Caco-2 (cell line): Measurements from ENCODE around the gene APOBEC3B. TPM values are rescaled to one million over a fixed set of nuclear protein-coding genes. Genes with fewer than 3 reads are reported as not detected.

Experiments used
- BruUV-seq: library from RNA; stranded (reverse); fragments of 400-500 nt; replicated peaks from 2 replicates; lab custom pipeline; 2021; lab: Mats Ljungman, UMichigan
- CTCF ChIA-PET: fragments of 300-600 bp; sonication (Branson Sonifier 250); formaldehyde crosslinking; loops from one replicate; lab custom pipeline; 2022; ENCODE audit warnings: antibody characterized with exemption; lab: Charles Lee
- POLR2A ChIA-PET: fragments of 300-600 bp; sonication (Branson Sonifier 250); formaldehyde crosslinking; loops from one replicate; lab custom pipeline; 2022; ENCODE audit warnings: antibody characterized with exemption; lab: Charles Lee
- DNase-seq, 2 experiments: peaks; one replicate each; pipeline versions ENCODE4 v3.0.0 to v3.0.0-alpha.2; 2020 to 2022
- H3K27me3 ChIP-seq: replicated peaks from 2 replicates; pipeline ENCODE4 v1.6.0; 2011; ENCODE audit warnings: low read length; ENCODE audit not compliant: control insufficient read depth, insufficient read depth
- H3K36me3 ChIP-seq: 2 replicates; pipeline ENCODE4 v1.5.1; 2011; ENCODE audit warnings: low read length; ENCODE audit not compliant: control insufficient read depth, insufficient read depth
- H3K4me1 ChIP-seq: fragments of 250-450 bp; sonication (Bioruptor Pico); 2 replicates; pipeline ENCODE4 v1.5.1; 2020; ENCODE audit warnings: mild to moderate bottlenecking
- H3K4me3 ChIP-seq: 2 replicates; pipeline ENCODE4 v1.5.1; 2011; ENCODE audit warnings: low read depth, mild to moderate bottlenecking, control low read depth, low read length
- H3K9me3 ChIP-seq: fragments of 250-450 bp; sonication (Bioruptor Pico); 2 replicates; pipeline ENCODE4 v1.5.1; 2020; ENCODE audit warnings: mild to moderate bottlenecking, moderate library complexity
- H3K27ac Mint-ChIP-seq: one replicate; pipeline ENCODE4 v1.8.0; 2022; ENCODE audit warnings: mixed read lengths; ENCODE audit not compliant: unreplicated experiment
- H3K27me3 Mint-ChIP-seq: one replicate; pipeline ENCODE4 v1.8.0; 2022; ENCODE audit warnings: mixed read lengths; ENCODE audit not compliant: insufficient read depth, unreplicated experiment
- H3K36me3 Mint-ChIP-seq: one replicate; pipeline ENCODE4 v1.8.0; 2022; ENCODE audit warnings: mild to moderate bottlenecking, mixed read lengths; ENCODE audit not compliant: insufficient read depth, unreplicated experiment
- H3K4me1 Mint-ChIP-seq: one replicate; pipeline ENCODE4 v1.8.0; 2022; ENCODE audit warnings: low read depth, mixed read lengths; ENCODE audit not compliant: unreplicated experiment
- H3K4me3 Mint-ChIP-seq: one replicate; pipeline ENCODE4 v1.8.0; 2022; ENCODE audit warnings: mild to moderate bottlenecking, moderate library complexity, mixed read lengths; ENCODE audit not compliant: unreplicated experiment
- H3K9me3 Mint-ChIP-seq: one replicate; pipeline ENCODE4 v1.8.0; 2022; ENCODE audit warnings: mixed read lengths; ENCODE audit not compliant: unreplicated experiment
- CTCF ChIP-seq, 2 experiments: fragments of 200-600 bp in 1 of 2; IDR thresholded peaks; 1 replicate in 1 of 2; 2 replicates in 1 of 2; pipeline versions ENCODE4 v1.5.1 to v1.8.0; 2011 to 2022; ENCODE audit warnings: antibody characterized with exemption in 1 of 2, control low read depth in 1 of 2, inconsistent platforms in 1 of 2, low read depth in 1 of 2, low read length in 1 of 2, mild to moderate bottlenecking in 1 of 2, moderate library complexity in 1 of 2; ENCODE audit not compliant: insufficient read depth in 1 of 2, severe bottlenecking in 1 of 2, unreplicated experiment in 1 of 2
- intact Hi-C: fragments of 100-400 bp; cut with micrococcal nuclease; formaldehyde crosslinking; loops from one replicate; pipeline ENCODE4 v1.10.0; 2022; ENCODE audit not compliant: unreplicated experiment
- total RNA-seq: library from RNA; stranded (reverse); gene quantifications from 2 replicates; pipeline ENCODE4 v1.2.3, GENCODE V29; 2022

Gene APOBEC3B
- total RNA-seq, 1 experiment from 2014 or later = 55.8 TPM

GRCh38 chr22:38964306-38964705 is 17.8 kb upstream of the APOBEC3B start:
- CTCF ChIA-PET = interaction anchor here (0.6 to 0.9 kb wide), 2 partner anchors 94 to 101 kb away, joined by 3 to 4 read pairs; no protein-coding TSS in a partner anchor
- no TSS peak for BruUV-seq
- no peaks in the 10 kb centered on the region for H3K9me3 Mint-ChIP-seq

GRCh38 chr22:38964989-38965388 is 17.2 kb upstream of the APOBEC3B start:
- no peak overlapping the region for H3K27ac Mint-ChIP-seq
- H3K4me1 Mint-ChIP-seq = peaks cover 13% of the 10 kb centered on the region
- H3K4me3 Mint-ChIP-seq = no peak overlapping the region
- BruUV-seq = no TSS peak
- no peaks in the 10 kb centered on the region for H3K9me3 Mint-ChIP-seq
- no peaks in the 10 kb centered on the region for H3K36me3 ChIP-seq
- H3K4me1 ChIP-seq = peaks cover 19% of the 10 kb centered on the region
- H3K9me3 ChIP-seq = no peaks in the 10 kb centered on the region
- H3K36me3 Mint-ChIP-seq = no peaks in the 10 kb centered on the region
- ChIA-PET CTCF (no interaction called here), POLR2A (no interaction called here)
- intact Hi-C loops = loop anchor here (2.0 kb wide), 1 partner anchor 40 kb away; no protein-coding TSS in a partner anchor
- H3K27me3 Mint-ChIP-seq = no peaks in the 10 kb centered on the region
- no peak for TF ChIP-seq CTCF (IDR thresholded peaks at IDR 0.05; ENCODE audit: insufficient read depth in 1 of 2, low read depth in 1 of 2, low read length in 1 of 2, severe bottlenecking in 1 of 2, unreplicated experiment in 1 of 2)
- no peaks in the 10 kb centered on the region for H3K27me3 ChIP-seq
- DNase-seq = no peak
- H3K4me3 ChIP-seq = no peak overlapping the region

More at GRCh38 chr22:38964306-38964705, 17.8 kb upstream of the APOBEC3B start:
- peak overlapping the region; percentile 42 for H3K27ac Mint-ChIP-seq
- Histone ChIP-seq H3K27me3 (no peaks in the 10 kb centered on the region), H3K36me3 (no peaks in the 10 kb centered on the region), H3K4me3 (no peak overlapping the region), H3K9me3 (no peaks in the 10 kb centered on the region), H3K4me1 (peaks cover 19% of the 10 kb centered on the region)
- H3K4me3 Mint-ChIP-seq = no peak overlapping the region
- no peak for TF ChIP-seq CTCF (IDR thresholded peaks at IDR 0.05; ENCODE audit: insufficient read depth in 1 of 2, low read depth in 1 of 2, low read length in 1 of 2, severe bottlenecking in 1 of 2, unreplicated experiment in 1 of 2)
- no peak for DNase-seq
- POLR2A ChIA-PET = no interaction called here
- peaks cover 13% of the 10 kb centered on the region for H3K4me1 Mint-ChIP-seq
- no peaks in the 10 kb centered on the region for H3K27me3 Mint-ChIP-seq
- intact Hi-C loops = loop anchor here (2.0 kb wide), 1 partner anchor 40 kb away; no protein-coding TSS in a partner anchor
- H3K36me3 Mint-ChIP-seq = no peaks in the 10 kb centered on the region

- H3K27ac Mint-ChIP-seq = no peak overlapping the region
- H3K27me3 Mint-ChIP-seq = no peaks in the 10 kb centered on the region
- POLR2A ChIA-PET = no interaction called here
Observed at GRCh38 chr22:38965614-38966379, 16.4 kb upstream of the APOBEC3B start.

More at GRCh38 chr22:38965614-38966379, 16.4 kb upstream of the APOBEC3B start:
- intact Hi-C loops = loop anchor here (2.0 kb wide), 1 partner anchor 41 kb away; no protein-coding TSS in a partner anchor
- CTCF ChIA-PET = no interaction called here
- no peaks in the 10 kb centered on the region for H3K36me3 ChIP-seq
- H3K9me3 Mint-ChIP-seq = no peaks in the 10 kb centered on the region
- no TSS peak for BruUV-seq
- peaks cover 19% of the 10 kb centered on the region for H3K4me1 ChIP-seq
- no peak for TF ChIP-seq CTCF (IDR thresholded peaks at IDR 0.05; ENCODE audit: insufficient read depth in 1 of 2, low read depth in 1 of 2, low read length in 1 of 2, severe bottlenecking in 1 of 2, unreplicated experiment in 1 of 2)
- DNase-seq = no peak
- H3K27me3 ChIP-seq = no peaks in the 10 kb centered on the region
- H3K4me3 Mint-ChIP-seq = no peak overlapping the region
- H3K4me1 Mint-ChIP-seq = peaks cover 13% of the 10 kb centered on the region
- no peak overlapping the region for H3K4me3 ChIP-seq
- no peaks in the 10 kb centered on the region for H3K9me3 ChIP-seq
- peaks cover 4% of the 10 kb centered on the region for H3K36me3 Mint-ChIP-seq
